ENCODE measurements around the gene CFDP1. TPM values are rescaled to one million over a fixed set of nuclear protein-coding genes. Genes with fewer than 3 reads are reported as not detected.

Gene CFDP1
- total RNA-seq, 3 donors from 2014 or later (not counting 1 experiment from before 2014, with no cell fraction given): 32.2 to 38.8 (median 32.3) TPM

DNA sequence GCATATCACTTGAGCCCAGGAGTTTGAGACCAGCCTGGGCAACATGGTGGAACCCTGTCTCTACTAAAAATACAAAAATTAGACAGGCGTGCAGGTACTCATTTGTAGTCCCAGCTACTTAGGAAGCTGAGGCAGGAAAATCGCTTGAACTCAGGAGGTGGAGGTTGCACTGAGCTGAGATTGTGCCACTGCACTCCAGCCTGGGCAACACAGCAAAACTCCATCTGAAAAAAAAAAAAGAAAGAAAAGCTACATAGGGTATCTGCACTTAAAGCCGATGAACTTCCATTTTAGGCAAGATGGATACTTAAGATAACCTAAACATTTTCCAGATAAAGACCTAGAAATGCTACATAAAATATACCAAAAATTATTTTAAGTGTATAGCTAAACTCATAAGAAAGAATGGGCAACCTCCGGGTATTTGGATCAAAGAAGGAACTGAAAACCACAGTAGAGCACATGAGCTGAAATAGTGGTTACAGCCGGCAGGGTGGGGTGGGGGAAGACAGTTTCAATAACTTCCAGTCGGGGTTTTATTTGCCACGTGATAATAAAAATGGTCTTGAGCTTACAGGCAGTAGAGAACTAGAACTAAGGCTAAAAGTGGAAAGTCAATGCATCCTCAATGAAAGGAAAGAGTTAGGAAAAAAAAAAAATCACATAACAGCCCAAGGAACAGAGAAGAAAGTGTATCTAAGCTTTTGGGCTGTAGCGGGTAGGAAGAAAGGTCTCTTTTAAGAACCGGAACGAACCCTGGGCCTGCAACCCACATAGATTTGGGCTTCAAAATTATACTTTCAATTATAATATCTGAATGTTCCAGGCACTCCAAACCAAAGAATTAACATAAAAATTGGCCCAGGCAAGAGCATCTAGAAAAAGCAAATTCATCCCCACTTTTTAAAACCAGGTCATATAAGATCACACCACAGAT lies 53.1 kb downstream of the CFDP1 start:
- ATAC-seq (peak in 1 of 3 donors; percentile 57), DNase-seq (peak in 1 of 2 donors; percentile 74)
- intact Hi-C loops (cut with micrococcal nuclease): loop anchor here (10.0 kb wide), 1 partner anchor 65 kb away; no protein-coding TSS in a partner anchor
- Histone ChIP-seq H3K4me1 (ENCODE audit: control insufficient read depth, insufficient read depth, low read length) (peaks cover 10% of the 10 kb centered on the region), H3K9me3 (ENCODE audit: control insufficient read depth, insufficient read depth, low read length) (no peaks in the 10 kb centered on the region), H3K4me3 (ENCODE audit: low read length) (no peak overlapping the region), H3K27me3 (ENCODE audit: control insufficient read depth, insufficient read depth, low read length) (no peaks in the 10 kb centered on the region), H3K27ac (ENCODE audit: low read length) (no peak overlapping the region), H3K36me3 (ENCODE audit: control insufficient read depth, insufficient read depth, low read length) (peaks cover 5% of the 10 kb centered on the region)
- H3K36me3 Mint-ChIP-seq: peaks cover 6% of the 10 kb centered on the region
- TF ChIP-seq, protein P1, sequence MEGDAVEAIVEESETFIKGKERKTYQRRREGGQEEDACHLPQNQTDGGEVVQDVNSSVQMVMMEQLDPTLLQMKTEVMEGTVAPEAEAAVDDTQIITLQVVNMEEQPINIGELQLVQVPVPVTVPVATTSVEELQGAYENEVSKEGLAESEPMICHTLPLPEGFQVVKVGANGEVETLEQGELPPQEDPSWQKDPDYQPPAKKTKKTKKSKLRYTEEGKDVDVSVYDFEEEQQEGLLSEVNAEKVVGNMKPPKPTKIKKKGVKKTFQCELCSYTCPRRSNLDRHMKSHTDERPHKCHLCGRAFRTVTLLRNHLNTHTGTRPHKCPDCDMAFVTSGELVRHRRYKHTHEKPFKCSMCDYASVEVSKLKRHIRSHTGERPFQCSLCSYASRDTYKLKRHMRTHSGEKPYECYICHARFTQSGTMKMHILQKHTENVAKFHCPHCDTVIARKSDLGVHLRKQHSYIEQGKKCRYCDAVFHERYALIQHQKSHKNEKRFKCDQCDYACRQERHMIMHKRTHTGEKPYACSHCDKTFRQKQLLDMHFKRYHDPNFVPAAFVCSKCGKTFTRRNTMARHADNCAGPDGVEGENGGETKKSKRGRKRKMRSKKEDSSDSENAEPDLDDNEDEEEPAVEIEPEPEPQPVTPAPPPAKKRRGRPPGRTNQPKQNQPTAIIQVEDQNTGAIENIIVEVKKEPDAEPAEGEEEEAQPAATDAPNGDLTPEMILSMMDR (IDR thresholded peaks at IDR 0.05): no peak
- H3K27me3 Mint-ChIP-seq (ENCODE audit: low read depth in 2 of 2): peaks cover 0 to 11% of the 10 kb centered on the region in 2 donors
- no peaks in the 10 kb centered on the region for H3K9me3 Mint-ChIP-seq
- WGBS (ENCODE audit: insufficient coverage): 37% methylated on average over 9 of the region's 10 CpGs
- peak overlapping the region in 1 of 2 donors; percentile 19 for H3K27ac Mint-ChIP-seq
- H3K4me1 Mint-ChIP-seq: peaks cover 23 to 32% of the 10 kb centered on the region in 2 donors
- no peak overlapping the region for H3K4me3 Mint-ChIP-seq

DNA sequence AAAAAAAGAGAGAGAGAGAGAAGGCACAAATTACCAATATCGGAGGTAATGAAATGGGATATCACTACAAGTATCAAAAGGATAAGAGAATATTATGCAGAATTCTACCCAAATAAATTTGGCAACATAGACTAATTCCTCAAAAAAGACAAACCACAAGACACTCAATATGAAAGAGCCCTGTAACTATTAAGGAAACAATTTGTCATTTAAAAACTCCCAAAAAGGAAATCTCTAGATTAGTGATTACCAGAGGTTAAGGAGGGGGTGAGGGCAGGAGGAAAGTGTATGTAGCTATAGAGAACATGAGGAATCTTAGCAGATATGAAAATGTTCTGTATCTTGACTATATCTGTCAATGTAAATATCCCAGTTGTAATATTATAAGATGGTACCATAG lies 54.0 kb downstream of the CFDP1 start:
- TF ChIP-seq, protein P1 (IDR thresholded peaks at IDR 0.05): no peak
- Mint-ChIP-seq H3K4me1 (peaks cover 23 to 32% of the 10 kb centered on the region in 2 donors), H3K27ac (no peak overlapping the region), H3K9me3 (no peaks in the 10 kb centered on the region), H3K27me3 (ENCODE audit: low read depth in 2 of 2) (peaks cover 0 to 11% of the 10 kb centered on the region in 2 donors), H3K36me3 (peaks cover 6% of the 10 kb centered on the region), H3K4me3 (no peak overlapping the region)
- H3K4me1 ChIP-seq (ENCODE audit: control insufficient read depth, insufficient read depth, low read length): peaks cover 10% of the 10 kb centered on the region
- no peaks in the 10 kb centered on the region for H3K27me3 ChIP-seq (ENCODE audit: control insufficient read depth, insufficient read depth, low read length)
- H3K36me3 ChIP-seq (ENCODE audit: control insufficient read depth, insufficient read depth, low read length): peaks cover 5% of the 10 kb centered on the region
- ATAC-seq (no peak), DNase-seq (no peak)
- no peak overlapping the region for H3K27ac ChIP-seq (ENCODE audit: low read length)
- no CpG with 5 or more reads among the region's 1 CpG for WGBS (ENCODE audit: insufficient coverage)
- intact Hi-C loops (cut with micrococcal nuclease): loop anchor here (10.0 kb wide), 1 partner anchor 65 kb away; no protein-coding TSS in a partner anchor
- H3K9me3 ChIP-seq (ENCODE audit: control insufficient read depth, insufficient read depth, low read length): no peaks in the 10 kb centered on the region
- H3K4me3 ChIP-seq (ENCODE audit: low read length): no peak overlapping the region

DNA sequence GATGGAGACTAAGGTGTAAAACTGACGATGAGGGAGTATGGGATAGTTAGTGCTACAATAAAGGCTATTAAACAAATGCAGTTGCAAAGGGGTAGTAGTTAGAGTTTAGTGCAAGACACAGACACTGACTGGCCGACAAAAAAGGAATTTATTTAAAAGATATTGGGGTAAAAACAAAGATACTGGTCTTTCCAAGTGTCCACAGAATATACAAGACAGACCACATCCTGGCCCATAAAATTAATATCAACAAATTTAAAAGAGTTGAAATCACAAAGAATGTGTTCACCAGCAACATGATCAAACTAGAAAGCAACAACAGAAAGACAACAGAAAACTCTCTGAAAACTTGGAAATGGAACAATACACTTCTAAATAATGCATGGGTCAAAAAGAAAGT lies 54.7 kb downstream of the CFDP1 start:
- no peak for ATAC-seq
- Histone ChIP-seq H3K4me3 (ENCODE audit: low read length) (no peak overlapping the region), H3K36me3 (ENCODE audit: control insufficient read depth, insufficient read depth, low read length) (peaks cover 5% of the 10 kb centered on the region), H3K9me3 (ENCODE audit: control insufficient read depth, insufficient read depth, low read length) (no peaks in the 10 kb centered on the region), H3K4me1 (ENCODE audit: control insufficient read depth, insufficient read depth, low read length) (peaks cover 10% of the 10 kb centered on the region), H3K27me3 (ENCODE audit: control insufficient read depth, insufficient read depth, low read length) (no peaks in the 10 kb centered on the region), H3K27ac (ENCODE audit: low read length) (no peak overlapping the region)
- Mint-ChIP-seq H3K27me3 (ENCODE audit: low read depth in 2 of 2) (peaks cover 0 to 11% of the 10 kb centered on the region in 2 donors), H3K9me3 (no peaks in the 10 kb centered on the region), H3K27ac (no peak overlapping the region), H3K36me3 (peaks cover 6% of the 10 kb centered on the region), H3K4me1 (peaks cover 23 to 32% of the 10 kb centered on the region in 2 donors), H3K4me3 (no peak overlapping the region)
- TF ChIP-seq, protein P1 (IDR thresholded peaks at IDR 0.05): no peak
- intact Hi-C loops (cut with micrococcal nuclease): loop anchor here (10.0 kb wide), 1 partner anchor 64 kb away; no protein-coding TSS in a partner anchor
- no peak for DNase-seq
- WGBS (ENCODE audit: insufficient coverage): 97% methylated on average over 1 of the region's 2 CpGs
